Caco-2 (cell line): ENCODE results near the gene RNF167. TPM values are rescaled to one million over a fixed set of nuclear protein-coding genes. Genes with fewer than 3 reads are reported as not detected.

ENCODE experiments used
- BruUV-seq: library from RNA; stranded (reverse); fragments of 400-500 nt; replicated peaks from 2 replicates; lab custom pipeline; 2021; lab: Mats Ljungman, UMichigan
- CTCF ChIA-PET: fragments of 300-600 bp; sonication (Branson Sonifier 250); formaldehyde crosslinking; loops from one replicate; lab custom pipeline; 2022; ENCODE audit warnings: antibody characterized with exemption; lab: Charles Lee
- POLR2A ChIA-PET: fragments of 300-600 bp; sonication (Branson Sonifier 250); formaldehyde crosslinking; loops from one replicate; lab custom pipeline; 2022; ENCODE audit warnings: antibody characterized with exemption; lab: Charles Lee
- DNase-seq, 2 experiments: peaks; one replicate each; pipeline versions ENCODE4 v3.0.0 to v3.0.0-alpha.2; 2020 to 2022
- H3K27me3 ChIP-seq: replicated peaks from 2 replicates; pipeline ENCODE4 v1.6.0; 2011; ENCODE audit warnings: low read length; ENCODE audit not compliant: control insufficient read depth, insufficient read depth
- H3K36me3 ChIP-seq: 2 replicates; pipeline ENCODE4 v1.5.1; 2011; ENCODE audit warnings: low read length; ENCODE audit not compliant: control insufficient read depth, insufficient read depth
- H3K4me1 ChIP-seq: fragments of 250-450 bp; sonication (Bioruptor Pico); 2 replicates; pipeline ENCODE4 v1.5.1; 2020; ENCODE audit warnings: mild to moderate bottlenecking
- H3K4me3 ChIP-seq: 2 replicates; pipeline ENCODE4 v1.5.1; 2011; ENCODE audit warnings: low read depth, mild to moderate bottlenecking, control low read depth, low read length
- H3K9me3 ChIP-seq: fragments of 250-450 bp; sonication (Bioruptor Pico); 2 replicates; pipeline ENCODE4 v1.5.1; 2020; ENCODE audit warnings: mild to moderate bottlenecking, moderate library complexity
- H3K27ac Mint-ChIP-seq: one replicate; pipeline ENCODE4 v1.8.0; 2022; ENCODE audit warnings: mixed read lengths; ENCODE audit not compliant: unreplicated experiment
- H3K27me3 Mint-ChIP-seq: one replicate; pipeline ENCODE4 v1.8.0; 2022; ENCODE audit warnings: mixed read lengths; ENCODE audit not compliant: insufficient read depth, unreplicated experiment
- H3K36me3 Mint-ChIP-seq: one replicate; pipeline ENCODE4 v1.8.0; 2022; ENCODE audit warnings: mild to moderate bottlenecking, mixed read lengths; ENCODE audit not compliant: insufficient read depth, unreplicated experiment
- H3K4me1 Mint-ChIP-seq: one replicate; pipeline ENCODE4 v1.8.0; 2022; ENCODE audit warnings: low read depth, mixed read lengths; ENCODE audit not compliant: unreplicated experiment
- H3K4me3 Mint-ChIP-seq: one replicate; pipeline ENCODE4 v1.8.0; 2022; ENCODE audit warnings: mild to moderate bottlenecking, moderate library complexity, mixed read lengths; ENCODE audit not compliant: unreplicated experiment
- H3K9me3 Mint-ChIP-seq: one replicate; pipeline ENCODE4 v1.8.0; 2022; ENCODE audit warnings: mixed read lengths; ENCODE audit not compliant: unreplicated experiment
- CTCF ChIP-seq, 2 experiments: fragments of 200-600 bp in 1 of 2; IDR thresholded peaks; 1 replicate in 1 of 2; 2 replicates in 1 of 2; pipeline versions ENCODE4 v1.5.1 to v1.8.0; 2011 to 2022; ENCODE audit warnings: antibody characterized with exemption in 1 of 2, control low read depth in 1 of 2, inconsistent platforms in 1 of 2, low read depth in 1 of 2, low read length in 1 of 2, mild to moderate bottlenecking in 1 of 2, moderate library complexity in 1 of 2; ENCODE audit not compliant: insufficient read depth in 1 of 2, severe bottlenecking in 1 of 2, unreplicated experiment in 1 of 2
- intact Hi-C: fragments of 100-400 bp; cut with micrococcal nuclease; formaldehyde crosslinking; loops from one replicate; pipeline ENCODE4 v1.10.0; 2022; ENCODE audit not compliant: unreplicated experiment
- microRNA-seq: library from miRNA; unstranded; fragments of <30 nt; microRNA quantifications from one replicate; pipeline ENCODE4 v1.2.0, GENCODE V29; 2022
- total RNA-seq: library from RNA; stranded (reverse); gene quantifications from 2 replicates; pipeline ENCODE4 v1.2.3, GENCODE V29; 2022

The RNF167 gene
- total RNA-seq, 1 experiment from 2014 or later, result 60.9 TPM

- Mint-ChIP-seq H3K9me3 (no peaks in the 10 kb centered on the region), H3K27me3 (no peaks in the 10 kb centered on the region), H3K4me3 (peak overlapping the region; percentile 78), H3K36me3 (no peaks in the 10 kb centered on the region), H3K27ac (no peak overlapping the region), H3K4me1 (peaks cover 9% of the 10 kb centered on the region)
- intact Hi-C loops, result no loop called here
- TF ChIP-seq CTCF (IDR thresholded peaks at IDR 0.05; ENCODE audit: insufficient read depth in 1 of 2, low read depth in 1 of 2, low read length in 1 of 2, severe bottlenecking in 1 of 2, unreplicated experiment in 1 of 2), result no peak
- no peak for DNase-seq
- Histone ChIP-seq H3K4me3 (peak overlapping the region; percentile 60), H3K9me3 (no peaks in the 10 kb centered on the region), H3K36me3 (no peaks in the 10 kb centered on the region), H3K4me1 (peaks cover 4% of the 10 kb centered on the region; the same call in 1 of the 2 replicates), H3K27me3 (no peaks in the 10 kb centered on the region)
- CTCF ChIA-PET, result interaction anchor here (1.0 to 1.5 kb wide), 2 partner anchors 21 to 79 kb away, joined by 3 to 6 read pairs; partner anchors contain the start of gene SPAG7
- POLR2A ChIA-PET, result no interaction called here
- TSS peak; percentile 59 for BruUV-seq
These were observed 47.9 kb downstream of the RNF167 start for GRCh38 chr17:4987767-4988567.

DNA sequence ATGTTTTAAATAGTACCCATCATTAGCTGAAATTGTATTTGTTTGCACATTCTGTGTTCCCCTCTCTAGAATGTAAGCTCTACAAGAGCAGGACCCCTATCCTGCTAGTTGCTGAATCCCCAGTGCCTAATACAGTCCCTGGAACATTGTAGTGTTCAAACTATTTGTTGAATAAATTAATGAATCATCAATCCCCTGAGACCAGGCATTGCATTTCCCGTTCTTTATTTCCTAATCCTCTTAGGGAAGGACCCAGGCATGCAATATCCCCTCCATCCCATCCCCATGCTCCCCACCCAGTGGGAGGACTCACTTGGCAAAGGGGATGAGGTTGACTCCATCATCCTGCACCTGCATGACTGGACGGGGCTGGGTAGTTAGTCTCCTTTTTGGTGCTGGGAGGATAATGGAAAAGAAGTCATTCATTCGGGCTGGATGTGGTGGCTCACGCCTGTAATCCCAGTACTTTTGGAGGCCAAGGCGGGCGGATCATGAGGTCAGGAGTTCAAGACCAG is 54.1 kb downstream of the RNF167 start:
- Histone ChIP-seq H3K4me3 (no peak overlapping the region), H3K4me1 (no peaks in the 10 kb centered on the region), H3K36me3 (no peaks in the 10 kb centered on the region), H3K9me3 (no peaks in the 10 kb centered on the region), H3K27me3 (no peaks in the 10 kb centered on the region)
- POLR2A ChIA-PET, result no interaction called here
- TF ChIP-seq CTCF (IDR thresholded peaks at IDR 0.05; ENCODE audit: insufficient read depth in 1 of 2, low read depth in 1 of 2, low read length in 1 of 2, severe bottlenecking in 1 of 2, unreplicated experiment in 1 of 2), result no peak
- no TSS peak for BruUV-seq
- H3K4me1 Mint-ChIP-seq, result peaks cover 2% of the 10 kb centered on the region
- H3K27ac Mint-ChIP-seq, result no peak overlapping the region
- intact Hi-C loops, result no loop called here
- H3K9me3 Mint-ChIP-seq, result no peaks in the 10 kb centered on the region
- no peaks in the 10 kb centered on the region for H3K27me3 Mint-ChIP-seq
- DNase-seq, result no peak
- CTCF ChIA-PET, result no interaction called here
- H3K36me3 Mint-ChIP-seq, result no peaks in the 10 kb centered on the region
- no peak overlapping the region for H3K4me3 Mint-ChIP-seq

Small RNA genes lying within 50 kb of the gene (microRNA-seq; reads per million reads assigned to microRNA genes)
- not detected for gene MIR6864
- not detected for gene MIR6865

Other genes with a start within 250 kb of the RNF167 start
- 58.2 and 71.6 TPM in 2 replicates for gene PELP1, start 236.1 kb upstream of the RNF167 start, total RNA-seq
- 37.1 and 37.8 TPM in 2 replicates for gene ARRB2, start 229.6 kb upstream of the RNF167 start, total RNA-seq
- gene MED11, start 208.8 kb upstream of the RNF167 start, total RNA-seq, result 9.1 and 9.4 TPM in 2 replicates
- 2.2 and 3.5 TPM in 2 replicates for gene ZMYND15, start 200.4 kb upstream of the RNF167 start, total RNA-seq
- gene CXCL16, start 200.3 kb upstream of the RNF167 start, total RNA-seq, result 44.8 and 55.3 TPM in 2 replicates
- 9.9 and 12.1 TPM in 2 replicates for gene TM4SF5, start 168.4 kb upstream of the RNF167 start, total RNA-seq
- gene VMO1, start 153.9 kb upstream of the RNF167 start, total RNA-seq, result 0.54 TPM in 1 of 2 replicates, not detected in the other
- gene GLTPD2, start 151.3 kb upstream of the RNF167 start, total RNA-seq, result 11.8 and 15.6 TPM in 2 replicates
- gene PSMB6, start 144.1 kb upstream of the RNF167 start, total RNA-seq, result 133 and 136 TPM in 2 replicates
- 46.5 and 47.2 TPM in 2 replicates for gene PLD2, start 133.1 kb upstream of the RNF167 start, total RNA-seq
- gene MINK1, start 106.9 kb upstream of the RNF167 start, total RNA-seq, result 47.7 and 49.4 TPM in 2 replicates
- 0.86 and 1.0 TPM in 2 replicates for gene C17orf107, start 40.7 kb upstream of the RNF167 start, total RNA-seq
- not detected in 2 replicates for gene CHRNE, start 37.2 kb upstream of the RNF167 start, total RNA-seq
- not detected in 2 replicates for gene GP1BA, start 8.0 kb upstream of the RNF167 start, total RNA-seq
- 36.5 and 40.1 TPM in 2 replicates for gene SLC25A11, start 222 bp upstream of the RNF167 start, total RNA-seq
- gene PFN1, start 8.3 kb downstream of the RNF167 start, total RNA-seq, result 367 and 416 TPM in 2 replicates
- gene ENO3, start 10.9 kb downstream of the RNF167 start, total RNA-seq, result 8.1 and 10.6 TPM in 2 replicates
- gene SPAG7, start 27.5 kb downstream of the RNF167 start, total RNA-seq, result 20.5 and 23.1 TPM in 2 replicates
- gene CAMTA2, start 47.4 kb downstream of the RNF167 start, total RNA-seq, result 16.2 and 18.8 TPM in 2 replicates
- gene INCA1, start 57.3 kb downstream of the RNF167 start, total RNA-seq, result 0.64 and 1.4 TPM in 2 replicates
- gene KIF1C, start 57.7 kb downstream of the RNF167 start, total RNA-seq, result 87.5 and 92.0 TPM in 2 replicates
- not detected in 2 replicates for gene SLC52A1, start 95.2 kb downstream of the RNF167 start, total RNA-seq
- 3.6 and 3.7 TPM in 2 replicates for gene ZFP3, start 138.2 kb downstream of the RNF167 start, total RNA-seq
- 7.5 and 9.1 TPM in 2 replicates for gene ZNF232, start 171.6 kb downstream of the RNF167 start, total RNA-seq
- 0.16 and 0.21 TPM in 2 replicates for gene USP6, start 175.8 kb downstream of the RNF167 start, total RNA-seq